ENCODE measurements around the gene NDP.

Gene NDP

GRCh38 chrX:43996491-43996890 lies 23.3 kb upstream of the NDP start:
- no peak for DNase-seq (ENCODE audit: low read depth)
- H3K4me3 ChIP-seq (ENCODE audit: control insufficient read depth, low read depth, low read length): no peak overlapping the region
- TF ChIP-seq, protein P1, sequence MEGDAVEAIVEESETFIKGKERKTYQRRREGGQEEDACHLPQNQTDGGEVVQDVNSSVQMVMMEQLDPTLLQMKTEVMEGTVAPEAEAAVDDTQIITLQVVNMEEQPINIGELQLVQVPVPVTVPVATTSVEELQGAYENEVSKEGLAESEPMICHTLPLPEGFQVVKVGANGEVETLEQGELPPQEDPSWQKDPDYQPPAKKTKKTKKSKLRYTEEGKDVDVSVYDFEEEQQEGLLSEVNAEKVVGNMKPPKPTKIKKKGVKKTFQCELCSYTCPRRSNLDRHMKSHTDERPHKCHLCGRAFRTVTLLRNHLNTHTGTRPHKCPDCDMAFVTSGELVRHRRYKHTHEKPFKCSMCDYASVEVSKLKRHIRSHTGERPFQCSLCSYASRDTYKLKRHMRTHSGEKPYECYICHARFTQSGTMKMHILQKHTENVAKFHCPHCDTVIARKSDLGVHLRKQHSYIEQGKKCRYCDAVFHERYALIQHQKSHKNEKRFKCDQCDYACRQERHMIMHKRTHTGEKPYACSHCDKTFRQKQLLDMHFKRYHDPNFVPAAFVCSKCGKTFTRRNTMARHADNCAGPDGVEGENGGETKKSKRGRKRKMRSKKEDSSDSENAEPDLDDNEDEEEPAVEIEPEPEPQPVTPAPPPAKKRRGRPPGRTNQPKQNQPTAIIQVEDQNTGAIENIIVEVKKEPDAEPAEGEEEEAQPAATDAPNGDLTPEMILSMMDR (IDR thresholded peaks at IDR 0.05; ENCODE audit: control insufficient read depth, insufficient read depth, low read depth, low read length, missing control alignments): no peak

- no peak for DNase-seq (ENCODE audit: low read depth)
- TF ChIP-seq, protein P1 (IDR thresholded peaks at IDR 0.05; ENCODE audit: control insufficient read depth, insufficient read depth, low read depth, low read length, missing control alignments): no peak
Measured at GRCh38 chrX:43986083-43986482, 12.9 kb upstream of the NDP start.

GRCh38 chrX:43985511-43985910 lies 12.3 kb upstream of the NDP start:
- no peak for DNase-seq (ENCODE audit: low read depth)
- TF ChIP-seq, protein P1 (IDR thresholded peaks at IDR 0.05; ENCODE audit: control insufficient read depth, insufficient read depth, low read depth, low read length, missing control alignments): no peak

More at GRCh38 chrX:43986083-43986482, 12.9 kb upstream of the NDP start:
- no peak overlapping the region for H3K4me3 ChIP-seq (ENCODE audit: control insufficient read depth, low read depth, low read length)

DNA sequence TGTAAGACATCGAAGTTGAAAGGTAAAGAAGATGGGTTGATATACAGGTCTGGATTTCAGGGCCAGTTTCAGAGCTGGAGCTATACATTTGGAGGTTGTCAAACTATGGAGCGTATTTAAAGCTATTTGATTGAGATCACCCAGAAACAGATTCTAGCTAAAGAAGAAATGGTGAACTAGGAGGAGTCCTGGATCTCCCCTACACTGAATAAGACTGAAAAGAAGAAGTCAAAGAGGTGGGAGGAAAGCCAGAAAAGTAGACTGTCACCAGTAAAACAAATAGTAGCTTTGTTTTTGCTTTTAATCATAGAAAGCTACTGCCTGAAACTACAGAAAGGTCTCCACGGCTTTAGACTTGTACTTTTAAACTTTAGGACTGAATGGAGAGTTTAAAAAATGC lies 5.0 kb upstream of the NDP start:
- no peak for DNase-seq (ENCODE audit: low read depth)
- no peak overlapping the region for H3K4me3 ChIP-seq (ENCODE audit: control insufficient read depth, low read depth, low read length)
- TF ChIP-seq, protein P1 (IDR thresholded peaks at IDR 0.05; ENCODE audit: control insufficient read depth, insufficient read depth, low read depth, low read length, missing control alignments): no peak

More at GRCh38 chrX:43985511-43985910, 12.3 kb upstream of the NDP start:
- H3K4me3 ChIP-seq (ENCODE audit: control insufficient read depth, low read depth, low read length): no peak overlapping the region

- DNase-seq (ENCODE audit: low read depth): no peak
- TF ChIP-seq, protein P1 (IDR thresholded peaks at IDR 0.05; ENCODE audit: control insufficient read depth, insufficient read depth, low read depth, low read length, missing control alignments): no peak
- no peak overlapping the region for H3K4me3 ChIP-seq (ENCODE audit: control insufficient read depth, low read depth, low read length)
Measured at GRCh38 chrX:43976205-43976604, 3.0 kb upstream of the NDP start.

- TF ChIP-seq, protein P1 (IDR thresholded peaks at IDR 0.05; ENCODE audit: control insufficient read depth, insufficient read depth, low read depth, low read length, missing control alignments): no peak
- DNase-seq (ENCODE audit: low read depth): no peak
- H3K4me3 ChIP-seq (ENCODE audit: control insufficient read depth, low read depth, low read length): no peak overlapping the region
Measured at GRCh38 chrX:43975796-43976195, 2.6 kb upstream of the NDP start.

All from AG09309 (cell line).